Psoas muscle (tissue), 8 donors: ENCODE measurements around the gene RRP1B. TPM values are rescaled to one million over a fixed set of nuclear protein-coding genes. Genes with fewer than 3 reads are reported as not detected.

Experiments
- ATAC-seq, 4 donors: fragments of 200-7000 bp; cut with Tn5 transposase; one replicate each; pipeline ENCODE4 v1.9.1; 2020; ENCODE audit warnings: moderate library complexity in 3 of 4, mild to moderate bottlenecking in 2 of 4
- DNase-seq, 2 donors: peaks; one replicate each; pipeline ENCODE4 v3.0.0-alpha.2; 2020
- H3K27ac ChIP-seq: fragments of 200-600 bp; one replicate; pipeline ENCODE4 v1.8.0; 2022
- H3K27me3 ChIP-seq, 3 donors: fragments of 200-600 bp in 1 of 3; one replicate each; pipeline versions ENCODE4 v1.6.1 to v1.8.0; 2013 to 2022; ENCODE audit warnings: low read length in 2 of 3, mild to moderate bottlenecking in 2 of 3, moderate library complexity in 1 of 3; ENCODE audit not compliant: insufficient read depth in 3 of 3
- H3K36me3 ChIP-seq, 2 donors: fragments of 200-600 bp in 1 of 2; one replicate each; pipeline versions ENCODE4 v1.6.1 to v1.8.0; 2013 to 2022; ENCODE audit warnings: low read depth in 1 of 2, mild to moderate bottlenecking in 1 of 2, moderate library complexity in 1 of 2; ENCODE audit not compliant: insufficient read depth in 1 of 2
- H3K4me1 ChIP-seq: fragments of 200-600 bp; one replicate; pipeline ENCODE4 v1.8.0; 2022
- H3K4me3 ChIP-seq: fragments of 200-600 bp; one replicate; pipeline ENCODE4 v1.8.0; 2022; ENCODE audit warnings: mild to moderate bottlenecking
- H3K9me3 ChIP-seq: fragments of 200-600 bp; one replicate; pipeline ENCODE4 v1.8.0; 2022
- CTCF ChIP-seq: fragments of 200-600 bp; IDR thresholded peaks from one replicate; pipeline ENCODE4 v1.8.0; 2022; ENCODE audit warnings: antibody characterized with exemption
- whole genome bisulfite sequencing, 3 donors: extraction: QIAGEN DNeasy Blood & Tissue Kit; methylation state at CpG; one replicate each; pipeline versions ENCODE4 v1.1.6 to v1.1.7; 2013; 5-methylcytosine and 5-hydroxymethylcytosine counted together
- intact Hi-C, 2 donors: fragments of 100-400 bp; cut with DNase I; formaldehyde crosslinking; loops; one replicate each; pipeline versions ENCODE4 v1.11.0 to v1.14.2; 2022
- polyA plus RNA-seq, 3 donors: library from polyadenylated mRNA; stranded (reverse); fragments of 200-250 nt; gene quantifications; one replicate each; pipeline ENCODE4 v1.2.3, GENCODE V29; 2013
- total RNA-seq, 4 donors: library from RNA; stranded (reverse); fragmentation: NEBNext Ultra II Directional in 2 of 4; extraction: Animal tissue kit (Norgen Biotek cat#: 25700) in 2 of 4; gene quantifications; one replicate each; pipeline versions ENCODE4 v1.2.1 to v1.2.4, GENCODE V29; 2021 to 2023
- donor health status: healthy with polysubstance abuse.
- donor health status: DM: no; HTN: no; CAD: no; lungs with moderate emphysema.
- donor health status: Bipolar disorder and iron deficiency.
- donor health status: healthy.
- donor health status: DM: yes; HTN: yes; CAD: no.
- donor health status: DM: no; HTN: no; CAD: no.
- donor health status: DM: no; HTN: no; CAD: no.
- donor health status: DM: yes; HTN: yes; CAD: no.

The RRP1B gene
- total and polyA plus RNA-seq, 7 donors, result 6.0 to 21.6 (median 20.2) TPM

GRCh38 chr21:43653626-43654025 is 5.7 kb upstream of the RRP1B start:
- no peak for ATAC-seq
- DNase-seq, result no peak
- TF ChIP-seq CTCF, result no peak
- Histone ChIP-seq H3K27me3 (no peaks in the 10 kb centered on the region), H3K36me3 (no peaks in the 10 kb centered on the region), H3K9me3 (no peaks in the 10 kb centered on the region), H3K4me3 (no peak overlapping the region), H3K4me1 (no peaks in the 10 kb centered on the region), H3K27ac (no peak overlapping the region)
- 95 to 96% (median 95%) methylated on average over 6 of the region's 6 CpGs for WGBS, 3 donors
- intact Hi-C loops, result loop anchor here in 1 of 2 donors (10.0 kb wide), 1 partner anchor 309 kb away; no protein-coding TSS in a partner anchor

- WGBS, 3 donors, result 90 to 93% (median 92%) methylated on average over 7 of the region's 7 CpGs
- no peak for TF ChIP-seq CTCF
- ATAC-seq (no peak), DNase-seq (no peak)
- H3K27me3 ChIP-seq, result no peaks in the 10 kb centered on the region
- H3K27ac ChIP-seq, result no peak overlapping the region
- H3K4me3 ChIP-seq, result no peak overlapping the region
- no peaks in the 10 kb centered on the region for H3K9me3 ChIP-seq
- intact Hi-C loops, result loop anchor here in 1 of 2 donors (10.0 kb wide), 1 partner anchor 310 kb away; no protein-coding TSS in a partner anchor
- H3K4me1 ChIP-seq, result no peaks in the 10 kb centered on the region
- H3K36me3 ChIP-seq, result no peaks in the 10 kb centered on the region
Measured at GRCh38 chr21:43654806-43655489, 4.4 kb upstream of the RRP1B start.

GRCh38 chr21:43657355-43658087 is 1.8 kb upstream of the RRP1B start:
- peaks cover 12% of the 10 kb centered on the region for H3K4me1 ChIP-seq
- intact Hi-C loops, result loop anchor here in 1 of 2 donors (10.0 kb wide), 1 partner anchor 313 kb away; no protein-coding TSS in a partner anchor
- 71 to 82% (median 80%) methylated on average over 44 to 46 of the region's 46 CpGs for WGBS, 3 donors

GRCh38 chr21:43658088-43658741 is 1.1 kb upstream of the RRP1B start:
- TF ChIP-seq CTCF, result no peak
- Histone ChIP-seq H3K36me3 (peaks cover 0 to 9% of the 10 kb centered on the region in 2 donors), H3K27me3 (no peaks in the 10 kb centered on the region), H3K27ac (no peak overlapping the region), H3K4me3 (no peak overlapping the region), H3K4me1 (peaks cover 12% of the 10 kb centered on the region), H3K9me3 (no peaks in the 10 kb centered on the region)
- WGBS, 3 donors, result 94 to 96% (median 94%) methylated on average over 48 of the region's 48 CpGs
- ATAC-seq (no peak), DNase-seq (no peak)
- intact Hi-C loops, result loop anchor here in 1 of 2 donors (10.0 kb wide), 1 partner anchor 313 kb away; no protein-coding TSS in a partner anchor

More at GRCh38 chr21:43657355-43658087, 1.8 kb upstream of the RRP1B start:
- Histone ChIP-seq H3K36me3 (peaks cover 0 to 7% of the 10 kb centered on the region in 2 donors), H3K27me3 (no peaks in the 10 kb centered on the region), H3K4me3 (no peak overlapping the region), H3K9me3 (no peaks in the 10 kb centered on the region), H3K27ac (no peak overlapping the region)
- peak; percentile 33 to 61 for DNase-seq
- no peak for ATAC-seq
- no peak for TF ChIP-seq CTCF
